ENCODE results near the gene ADAM19. TPM values are rescaled to one million over a fixed set of nuclear protein-coding genes. Genes with fewer than 3 reads are reported as not detected.

ADAM19 gene
- total and polyA plus RNA-seq, 2 donors from 2014 or later: 0.88 to 9.2 TPM

GRCh38 chr5:157449011-157449723 is 126.4 kb downstream of the ADAM19 start:
- Histone ChIP-seq H3K36me3 (ENCODE audit: control insufficient read depth in 2 of 3, insufficient read depth in 3 of 3, low read length in 3 of 3) (no peaks in the 10 kb centered on the region), H3K4me1 (ENCODE audit: control insufficient read depth in 2 of 3, insufficient read depth in 2 of 3, low read depth in 1 of 3, low read length in 3 of 3) (no peaks in the 10 kb centered on the region), H3K27ac (ENCODE audit: low read depth in 2 of 2, low read length in 2 of 2) (no peak overlapping the region), H3K9me3 (ENCODE audit: control insufficient read depth in 2 of 3, insufficient read depth in 1 of 3, low read length in 3 of 3) (no peaks in the 10 kb centered on the region), H3K4me3 (ENCODE audit: low read length in 3 of 3) (no peak overlapping the region), H3K27me3 (ENCODE audit: control insufficient read depth, insufficient read depth, low read length) (no peaks in the 10 kb centered on the region), H3K9ac (ENCODE audit: low read length in 3 of 3) (no peak overlapping the region)
- FAIRE-seq (no peak), DNase-seq (no peak)
- TF ChIP-seq CTCF (IDR thresholded peaks at IDR 0.05; ENCODE audit: borderline replicate concordance, extremely low read depth, insufficient read depth): no peak
- intact Hi-C loops (cut with DNase I): no loop called here

- DNase-seq (peak; percentile 73 to 85 (median 82)), FAIRE-seq (no peak)
- peak overlapping the region in 1 of 3 donors; percentile 2 for H3K9ac ChIP-seq (ENCODE audit: low read length in 3 of 3)
- peak overlapping the region in 1 of 3 donors; percentile 35 for H3K4me3 ChIP-seq (ENCODE audit: low read length in 3 of 3)
- no peaks in the 10 kb centered on the region for H3K4me1 ChIP-seq (ENCODE audit: control insufficient read depth in 2 of 3, insufficient read depth in 2 of 3, low read depth in 1 of 3, low read length in 3 of 3)
- peak overlapping the region; percentile 55 to 75 for H3K27ac ChIP-seq (ENCODE audit: low read depth in 2 of 2, low read length in 2 of 2)
- intact Hi-C loops (cut with DNase I): no loop called here
- H3K36me3 ChIP-seq (ENCODE audit: control insufficient read depth in 2 of 3, insufficient read depth in 3 of 3, low read length in 3 of 3): no peaks in the 10 kb centered on the region
- no peaks in the 10 kb centered on the region for H3K27me3 ChIP-seq (ENCODE audit: control insufficient read depth, insufficient read depth, low read length)
- no peaks in the 10 kb centered on the region for H3K9me3 ChIP-seq (ENCODE audit: control insufficient read depth in 2 of 3, insufficient read depth in 1 of 3, low read length in 3 of 3)
- TF ChIP-seq CTCF (IDR thresholded peaks at IDR 0.05; ENCODE audit: borderline replicate concordance, extremely low read depth, insufficient read depth): no peak
Measured at GRCh38 chr5:157447201-157447637, 128.4 kb downstream of the ADAM19 start.

DNA sequence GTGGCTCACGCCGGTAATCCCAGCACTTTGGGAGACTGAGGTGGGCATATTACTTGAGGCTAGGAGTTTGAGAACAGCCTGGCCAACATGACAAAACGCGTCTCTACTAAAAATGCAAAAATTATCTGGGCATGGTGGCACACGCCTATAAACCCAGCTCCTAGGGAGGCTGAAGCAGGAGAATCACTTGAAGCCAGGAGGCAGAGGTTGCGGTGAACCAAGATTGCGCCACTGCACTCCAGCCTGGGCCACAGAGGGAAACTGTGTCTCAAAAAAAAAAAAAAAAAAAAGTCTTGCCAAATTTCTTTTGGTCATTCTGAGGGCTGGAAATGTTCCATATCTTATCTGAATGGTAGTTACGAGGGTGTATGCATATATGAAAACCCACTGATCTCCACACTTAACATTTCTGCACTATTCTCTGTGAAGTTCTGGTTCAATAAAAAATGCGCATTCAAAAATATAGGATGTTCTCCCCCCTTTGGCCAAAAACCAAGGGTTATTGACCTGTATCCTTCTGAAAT is 129.1 kb downstream of the ADAM19 start:
- no peak for TF ChIP-seq CTCF (IDR thresholded peaks at IDR 0.05; ENCODE audit: borderline replicate concordance, extremely low read depth, insufficient read depth)
- intact Hi-C loops (cut with DNase I): no loop called here
- no peaks in the 10 kb centered on the region for H3K27me3 ChIP-seq (ENCODE audit: control insufficient read depth, insufficient read depth, low read length)
- no peaks in the 10 kb centered on the region for H3K9me3 ChIP-seq (ENCODE audit: control insufficient read depth in 2 of 3, insufficient read depth in 1 of 3, low read length in 3 of 3)
- H3K27ac ChIP-seq (ENCODE audit: low read depth in 2 of 2, low read length in 2 of 2): peak overlapping the region in 1 of 2 donors; percentile 24
- DNase-seq: no peak
- no peak overlapping the region for H3K9ac ChIP-seq (ENCODE audit: low read length in 3 of 3)
- FAIRE-seq: no peak
- no peaks in the 10 kb centered on the region for H3K4me1 ChIP-seq (ENCODE audit: control insufficient read depth in 2 of 3, insufficient read depth in 2 of 3, low read depth in 1 of 3, low read length in 3 of 3)
- H3K36me3 ChIP-seq (ENCODE audit: control insufficient read depth in 2 of 3, insufficient read depth in 3 of 3, low read length in 3 of 3): no peaks in the 10 kb centered on the region
- H3K4me3 ChIP-seq (ENCODE audit: low read length in 3 of 3): no peak overlapping the region
